Spleen (tissue), 11 donors: Measurements from ENCODE around the gene DOK4. TPM values are rescaled to one million over a fixed set of nuclear protein-coding genes. Genes with fewer than 3 reads are reported as not detected.
A peak's percentile ranks its signal among the peaks of the same experiment; 100 is the strongest.

Source experiments
- DNase-seq: peaks from one replicate; pipeline ENCODE4 v3.0.0-alpha.2; 2020
- H3K27ac ChIP-seq, 8 donors: fragments of 200-600 bp; sonication (generic) in 7 of 8; 1 replicate in 4 of 8; 2 replicates in 4 of 8; pipeline versions ENCODE4 v1.5.0 to v1.8.0; 2016 to 2021; ENCODE audit warnings: inconsistent platforms in 4 of 8, mild to moderate bottlenecking in 4 of 8, moderate library complexity in 1 of 8
- H3K27me3 ChIP-seq, 7 donors: fragments of 200-600 bp; sonication (generic) in 6 of 7; replicated peaks in 1 of 7; 1 replicate in 4 of 7; 2 replicates in 3 of 7; pipeline versions ENCODE4 v1.5.0 to v1.8.0; 2016 to 2021; ENCODE audit warnings: inconsistent platforms in 3 of 7, mild to moderate bottlenecking in 1 of 7
- H3K36me3 ChIP-seq, 6 donors: fragments of 200-600 bp; sonication (generic) in 5 of 6; 1 replicate in 4 of 6; 2 replicates in 2 of 6; pipeline versions ENCODE4 v1.5.0 to v1.8.0; 2016 to 2021; ENCODE audit warnings: inconsistent platforms in 2 of 6
- H3K4me1 ChIP-seq, 6 donors: fragments of 200-600 bp; sonication (generic) in 5 of 6; 1 replicate in 3 of 6; 2 replicates in 3 of 6; pipeline versions ENCODE4 v1.5.0 to v1.8.0; 2016 to 2021; ENCODE audit warnings: inconsistent platforms in 3 of 6
- H3K4me3 ChIP-seq, 8 donors: fragments of 200-600 bp; sonication (generic) in 7 of 8; 1 replicate in 4 of 8; 2 replicates in 4 of 8; pipeline versions ENCODE4 v1.5.0 to v1.8.0; 2016 to 2021; ENCODE audit warnings: inconsistent platforms in 4 of 8, mild to moderate bottlenecking in 4 of 8, moderate library complexity in 2 of 8
- H3K9me3 ChIP-seq, 8 donors: fragments of 200-600 bp; sonication (generic) in 7 of 8; 1 replicate in 4 of 8; 2 replicates in 4 of 8; pipeline versions ENCODE4 v1.5.0 to v1.8.0; 2016 to 2021; ENCODE audit warnings: inconsistent platforms in 4 of 8
- CTCF ChIP-seq, 11 experiments: fragments of 200-600 bp in 7 of 11; fragments of 450-650 bp in 4 of 11; sonication (generic) in 4 of 11; IDR thresholded peaks in 8 of 11; conservative IDR thresholded peaks in 3 of 11; 1 replicate in 7 of 11; 2 replicates in 4 of 11; pipeline versions ENCODE4 v1.4.0 to v1.8.0; 2016 to 2021; ENCODE audit warnings: antibody characterized with exemption in 11 of 11, inconsistent platforms in 4 of 11, mild to moderate bottlenecking in 1 of 11
- POLR2A ChIP-seq, 3 donors: fragments of 450-650 bp; IDR thresholded peaks; one replicate each; pipeline ENCODE4 v1.5.1; 2017; ENCODE audit warnings: antibody characterized with exemption in 3 of 3, mild to moderate bottlenecking in 1 of 3
- POLR2AphosphoS5 ChIP-seq, 3 donors: sonication (generic); formaldehyde crosslinking; IDR thresholded peaks; one replicate each; pipeline ENCODE4 v1.5.1; 2017; ENCODE audit warnings: antibody characterized with exemption in 3 of 3
- WGBS, 5 donors: extraction: QIAGEN DNeasy Blood & Tissue Kit in 3 of 5; methylation state at CpG; one replicate each; pipeline versions ENCODE4 v1.1.5 to v1.1.7; 2013 to 2018; 5-methylcytosine and 5-hydroxymethylcytosine counted together
- intact Hi-C: fragments of 100-400 bp; cut with DNase I; formaldehyde crosslinking; loops from one replicate; pipeline ENCODE4 v1.15.0; 2023; ENCODE audit warnings: low total_unique reads
- polyA plus RNA-seq, 3 donors: library from polyadenylated mRNA; stranded (reverse); fragments of 200-250 nt; gene quantifications; one replicate each; pipeline ENCODE4 v1.2.1, GENCODE V29; 2013
- total RNA-seq, 7 donors: library from RNA; depleted of rRNA in 3 of 7; stranded (reverse); fragments of >200 nt in 3 of 7; fragmentation: NEBNext Ultra II Directional in 4 of 7; extraction: Animal tissue kit (Norgen Biotek cat#: 25700) in 4 of 7; gene quantifications; one replicate each; pipeline versions ENCODE4 v1.1.0 to v1.2.1, GENCODE V29; 2016 to 2021
- donor health status: healthy with polysubstance abuse.
- donor health status: DM: no; HTN: no; CAD: no; lungs with moderate emphysema.
- donor health status: DM: no; HTN: no; CAD: no.
- donor health status: Bipolar disorder and iron deficiency.
- donor health status: healthy.
- donor health status: DM: no; HTN: no; CAD: no.
- donor health status: DM: yes; HTN: yes; CAD: no.

Gene DOK4
- total and polyA plus RNA-seq, 10 donors, result 4.1 to 19.8 (median 14.2) TPM

- Histone ChIP-seq H3K4me3 (no peak overlapping the region), H3K36me3 (peaks cover 0 to 67% (median 13%) of the 10 kb centered on the region in 6 donors), H3K4me1 (peaks cover 8 to 43% (median 34%) of the 10 kb centered on the region in 6 donors), H3K27me3 (no peaks in the 10 kb centered on the region), H3K9me3 (no peaks in the 10 kb centered on the region), H3K27ac (no peak overlapping the region)
- intact Hi-C loops, result loop anchor here (5.0 to 10.0 kb wide), 2 partner anchors 52 to 214 kb away; partner anchors contain the start of gene POLR2C
- WGBS, 5 donors, result 87 to 100% (median 91%) methylated on average over 3 of the region's 3 CpGs
- TF ChIP-seq POLR2AphosphoS5 (IDR thresholded peaks at IDR 0.05) (no peak), POLR2A (IDR thresholded peaks at IDR 0.05) (no peak), CTCF (IDR thresholded peaks at IDR 0.05 in 8 of 11, conservative IDR thresholded peaks at IDR 0.05 in 3 of 11) (no peak)
- no peak for DNase-seq
These were observed 30.5 kb upstream of the DOK4 start for GRCh38 chr16:57516773-57517172.

GRCh38 chr16:57516176-57516725 lies 30.0 kb upstream of the DOK4 start:
- Histone ChIP-seq H3K27ac (no peak overlapping the region), H3K27me3 (no peaks in the 10 kb centered on the region), H3K9me3 (no peaks in the 10 kb centered on the region), H3K36me3 (peaks cover 0 to 69% (median 14%) of the 10 kb centered on the region in 6 donors), H3K4me3 (no peak overlapping the region), H3K4me1 (peaks cover 8 to 43% (median 34%) of the 10 kb centered on the region in 6 donors)
- no peak for TF ChIP-seq POLR2A (IDR thresholded peaks at IDR 0.05)
- TF ChIP-seq POLR2AphosphoS5 (IDR thresholded peaks at IDR 0.05), result no peak
- TF ChIP-seq CTCF (IDR thresholded peaks at IDR 0.05 in 8 of 11, conservative IDR thresholded peaks at IDR 0.05 in 3 of 11), result no peak
- intact Hi-C loops, result loop anchor here (5.0 to 10.0 kb wide), 2 partner anchors 51 to 214 kb away; partner anchors contain the start of gene POLR2C
- WGBS, 5 donors, result 86 to 88% (median 86%) methylated on average over 10 of the region's 10 CpGs
- no peak for DNase-seq

- H3K27ac ChIP-seq, result peak overlapping the region in 5 of 8 donors; percentile 44 to 67 (median 62)
- H3K27me3 ChIP-seq, result no peaks in the 10 kb centered on the region
- no peak overlapping the region for H3K4me3 ChIP-seq
- peaks cover 8 to 48% (median 34%) of the 10 kb centered on the region in 6 donors for H3K4me1 ChIP-seq
- intact Hi-C loops, result loop anchor here (5.0 to 10.0 kb wide), 2 partner anchors 50 to 213 kb away; partner anchors contain the start of gene POLR2C
- H3K36me3 ChIP-seq, result peaks cover 0 to 69% (median 14%) of the 10 kb centered on the region in 6 donors
- TF ChIP-seq CTCF (IDR thresholded peaks at IDR 0.05 in 8 of 11, conservative IDR thresholded peaks at IDR 0.05 in 3 of 11), result no peak
- TF ChIP-seq POLR2A (IDR thresholded peaks at IDR 0.05), result no peak
- peak; percentile 66 to 83 (median 77) for TF ChIP-seq POLR2AphosphoS5 (IDR thresholded peaks at IDR 0.05)
- no peaks in the 10 kb centered on the region for H3K9me3 ChIP-seq
- WGBS, 5 donors, result 73 to 77% (median 76%) methylated on average over 20 to 23 of the region's 23 CpGs
- peak; percentile 81 for DNase-seq
These were observed 28.7 kb upstream of the DOK4 start for GRCh38 chr16:57514791-57515600.

GRCh38 chr16:57514371-57514770 lies 28.1 kb upstream of the DOK4 start:
- intact Hi-C loops, result loop anchor here (10.0 kb wide), 1 partner anchor 50 kb away; the partner anchor contains the start of gene POLR2C
- no peak for DNase-seq
- Histone ChIP-seq H3K27ac (peak overlapping the region in 6 of 8 donors; percentile 9 to 67 (median 56)), H3K4me3 (no peak overlapping the region), H3K4me1 (peaks cover 8 to 47% (median 30%) of the 10 kb centered on the region in 6 donors), H3K27me3 (no peaks in the 10 kb centered on the region), H3K9me3 (no peaks in the 10 kb centered on the region), H3K36me3 (peaks cover 0 to 69% (median 14%) of the 10 kb centered on the region in 6 donors)
- TF ChIP-seq POLR2A (IDR thresholded peaks at IDR 0.05), result no peak
- no peak for TF ChIP-seq POLR2AphosphoS5 (IDR thresholded peaks at IDR 0.05)
- no peak for TF ChIP-seq CTCF (IDR thresholded peaks at IDR 0.05 in 8 of 11, conservative IDR thresholded peaks at IDR 0.05 in 3 of 11)
- 56 to 83% (median 69%) methylated on average over 3 to 4 of the region's 4 CpGs for WGBS, 5 donors
